Sigmoid colon (tissue), 7 donors: Measurements from ENCODE around the gene PSMB7. TPM values are rescaled to one million over a fixed set of nuclear protein-coding genes. Genes with fewer than 3 reads are reported as not detected.

ENCODE experiments used
- DNase-seq: peaks from one replicate; pipeline ENCODE4 v3.0.0-alpha.2; 2019
- H3K27ac ChIP-seq, 4 donors: fragments of 200-600 bp; sonication (generic); one replicate each; pipeline ENCODE4 v1.5.1; 2016 to 2019; ENCODE audit warnings: mild to moderate bottlenecking in 1 of 4
- H3K27me3 ChIP-seq, 3 donors: fragments of 200-600 bp; sonication (generic); one replicate each; pipeline ENCODE4 v1.5.1; 2019; ENCODE audit warnings: mild to moderate bottlenecking in 1 of 3
- H3K36me3 ChIP-seq, 4 donors: fragments of 200-600 bp; sonication (generic); one replicate each; pipeline ENCODE4 v1.5.1; 2016 to 2019
- H3K4me1 ChIP-seq, 4 donors: fragments of 200-600 bp; sonication (generic); one replicate each; pipeline ENCODE4 v1.5.1; 2017 to 2019
- H3K4me3 ChIP-seq, 4 donors: fragments of 200-600 bp; sonication (generic); one replicate each; pipeline ENCODE4 v1.5.1; 2017 to 2019; ENCODE audit warnings: mild to moderate bottlenecking in 2 of 4, moderate library complexity in 1 of 4
- H3K9me3 ChIP-seq, 4 donors: fragments of 200-600 bp in 3 of 4; sonication (generic) in 3 of 4; one replicate each; pipeline versions ENCODE4 v1.5.1 to v1.6.1; 2013 to 2019
- EP300 ChIP-seq, 4 donors: sonication (generic); formaldehyde crosslinking; IDR thresholded peaks; one replicate each; pipeline ENCODE4 v1.6.1; 2017; ENCODE audit warnings: antibody characterized with exemption in 4 of 4
- POLR2A ChIP-seq, 2 donors: fragments of 450-650 bp; IDR thresholded peaks; one replicate each; pipeline ENCODE4 v1.6.1; 2016; ENCODE audit warnings: antibody characterized with exemption in 2 of 2, mild to moderate bottlenecking in 2 of 2, moderate library complexity in 2 of 2
- POLR2AphosphoS5 ChIP-seq, 4 donors: sonication (generic); formaldehyde crosslinking; IDR thresholded peaks; one replicate each; pipeline ENCODE4 v1.6.1; 2017; ENCODE audit warnings: antibody characterized with exemption in 4 of 4
- WGBS, 2 donors: extraction: QIAGEN DNeasy Blood & Tissue Kit; methylation state at CpG; one replicate each; pipeline ENCODE4 v1.1.7; 2013; 5-methylcytosine and 5-hydroxymethylcytosine counted together
- intact Hi-C: fragments of 100-400 bp; cut with DNase I; formaldehyde crosslinking; loops from one replicate; pipeline ENCODE4 v1.15.1; 2023
- polyA plus RNA-seq, 3 donors: library from polyadenylated mRNA; stranded (reverse); fragments of 200-250 nt; gene quantifications; one replicate each; pipeline ENCODE4 v1.2.3, GENCODE V29; 2013
- total RNA-seq, 4 donors: library from RNA; depleted of rRNA; stranded (reverse); fragments of >200 nt; gene quantifications; one replicate each; pipeline ENCODE4 v1.1.0, GENCODE V29; 2016
- TF ChIP-seq, protein P1 (sequence below), 4 experiments: fragments of 450-650 bp in 3 of 4; fragments of 200-600 bp in 1 of 4; IDR thresholded peaks; one replicate each; pipeline ENCODE4 v1.5.1; 2016 to 2019; ENCODE audit warnings: antibody characterized with exemption in 4 of 4, mild to moderate bottlenecking in 3 of 4, moderate library complexity in 2 of 4
- donor health status: healthy with polysubstance abuse.
- donor health status: Bipolar disorder and iron deficiency.
- donor health status: healthy.

PSMB7 gene
- total and polyA plus RNA-seq, 7 donors = 136 to 179 (median 171) TPM

DNA sequence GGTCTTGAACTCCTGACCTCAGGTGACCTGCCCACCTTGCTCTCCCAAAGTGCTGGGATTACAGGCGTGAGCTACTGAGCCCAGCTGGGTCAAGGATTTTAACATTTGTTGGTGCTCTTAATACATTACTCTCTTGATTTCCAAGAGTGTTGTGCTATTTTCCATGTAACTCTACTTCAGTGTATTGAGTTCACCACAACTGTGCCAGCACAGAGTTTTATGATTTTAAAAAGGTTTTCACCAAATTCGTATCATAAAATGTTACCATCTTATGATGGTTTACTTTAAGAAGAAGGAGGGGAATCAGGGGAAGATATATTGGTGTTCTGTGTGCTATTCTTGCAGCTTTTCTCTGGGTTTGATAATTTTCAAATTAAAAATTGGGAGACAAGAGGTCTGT is 28.4 kb upstream of the PSMB7 start:
- TF ChIP-seq, protein P1, sequence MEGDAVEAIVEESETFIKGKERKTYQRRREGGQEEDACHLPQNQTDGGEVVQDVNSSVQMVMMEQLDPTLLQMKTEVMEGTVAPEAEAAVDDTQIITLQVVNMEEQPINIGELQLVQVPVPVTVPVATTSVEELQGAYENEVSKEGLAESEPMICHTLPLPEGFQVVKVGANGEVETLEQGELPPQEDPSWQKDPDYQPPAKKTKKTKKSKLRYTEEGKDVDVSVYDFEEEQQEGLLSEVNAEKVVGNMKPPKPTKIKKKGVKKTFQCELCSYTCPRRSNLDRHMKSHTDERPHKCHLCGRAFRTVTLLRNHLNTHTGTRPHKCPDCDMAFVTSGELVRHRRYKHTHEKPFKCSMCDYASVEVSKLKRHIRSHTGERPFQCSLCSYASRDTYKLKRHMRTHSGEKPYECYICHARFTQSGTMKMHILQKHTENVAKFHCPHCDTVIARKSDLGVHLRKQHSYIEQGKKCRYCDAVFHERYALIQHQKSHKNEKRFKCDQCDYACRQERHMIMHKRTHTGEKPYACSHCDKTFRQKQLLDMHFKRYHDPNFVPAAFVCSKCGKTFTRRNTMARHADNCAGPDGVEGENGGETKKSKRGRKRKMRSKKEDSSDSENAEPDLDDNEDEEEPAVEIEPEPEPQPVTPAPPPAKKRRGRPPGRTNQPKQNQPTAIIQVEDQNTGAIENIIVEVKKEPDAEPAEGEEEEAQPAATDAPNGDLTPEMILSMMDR (IDR thresholded peaks at IDR 0.05) = no peak
- TF ChIP-seq EP300 (IDR thresholded peaks at IDR 0.05) = no peak
- no peak for TF ChIP-seq POLR2AphosphoS5 (IDR thresholded peaks at IDR 0.05)
- TF ChIP-seq POLR2A (IDR thresholded peaks at IDR 0.05) = no peak
- Histone ChIP-seq H3K36me3 (no peaks in the 10 kb centered on the region), H3K27me3 (peaks cover 0 to 11% (median 0%) of the 10 kb centered on the region in 3 donors), H3K4me1 (no peaks in the 10 kb centered on the region), H3K27ac (no peak overlapping the region), H3K9me3 (peaks cover 0 to 2% (median 0%) of the 10 kb centered on the region in 4 donors), H3K4me3 (no peak overlapping the region)
- intact Hi-C loops = no loop called here
- DNase-seq = peak; percentile 9
- WGBS, 2 donors = 91 to 92% methylated on average over 2 of the region's 2 CpGs

DNA sequence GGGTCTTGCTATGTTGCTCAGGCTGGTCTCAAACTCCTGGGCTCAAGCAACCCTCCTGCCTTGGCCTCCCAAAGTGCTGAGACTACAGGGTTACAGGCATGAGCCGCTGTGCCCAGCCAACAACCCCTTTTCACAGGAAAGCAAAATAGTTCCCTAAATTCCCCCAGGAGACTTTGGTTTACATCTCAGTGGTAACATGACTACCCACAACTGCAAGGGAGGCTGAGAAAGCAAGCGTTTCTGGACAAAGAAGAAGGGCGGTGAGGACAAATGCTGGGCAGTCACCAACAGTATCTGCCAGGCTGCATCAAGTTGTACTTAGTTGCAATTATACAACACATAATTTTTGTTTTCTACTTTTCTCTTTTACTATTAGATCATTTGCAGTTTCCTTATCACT is 27.6 kb upstream of the PSMB7 start:
- 72 to 73% methylated on average over 3 of the region's 3 CpGs for WGBS, 2 donors
- intact Hi-C loops = no loop called here
- H3K36me3 ChIP-seq = no peaks in the 10 kb centered on the region
- no peak overlapping the region for H3K4me3 ChIP-seq
- H3K27ac ChIP-seq = no peak overlapping the region
- peak; percentile 2 for DNase-seq
- peaks cover 0 to 2% (median 0%) of the 10 kb centered on the region in 4 donors for H3K9me3 ChIP-seq
- no peaks in the 10 kb centered on the region for H3K4me1 ChIP-seq
- peaks cover 0 to 11% (median 0%) of the 10 kb centered on the region in 3 donors for H3K27me3 ChIP-seq
- TF ChIP-seq POLR2AphosphoS5 (IDR thresholded peaks at IDR 0.05) (no peak), POLR2A (IDR thresholded peaks at IDR 0.05) (no peak), EP300 (IDR thresholded peaks at IDR 0.05) (no peak)
- TF ChIP-seq, protein P1 (IDR thresholded peaks at IDR 0.05) = no peak

DNA sequence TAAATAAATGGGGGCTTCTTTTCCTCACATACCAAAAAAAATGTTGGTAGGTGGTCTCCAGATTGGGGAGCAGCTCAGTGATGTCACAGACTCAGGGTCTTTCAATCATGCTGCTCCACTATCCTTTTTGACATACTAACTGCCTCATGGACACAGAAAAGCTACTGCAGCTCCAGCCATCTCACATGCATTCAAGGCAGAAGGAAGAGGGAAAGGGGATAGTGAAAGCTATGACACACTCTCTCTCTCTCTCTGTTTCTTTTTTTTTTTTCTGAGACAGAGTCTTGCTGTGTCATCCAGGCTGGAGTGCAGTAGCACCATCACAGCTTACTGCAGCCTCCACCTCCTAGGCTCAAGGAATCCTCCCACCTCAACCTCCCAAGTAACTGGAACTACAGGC is 27.1 kb upstream of the PSMB7 start:
- DNase-seq = no peak
- H3K27me3 ChIP-seq = peaks cover 0 to 11% (median 0%) of the 10 kb centered on the region in 3 donors
- intact Hi-C loops = no loop called here
- no peaks in the 10 kb centered on the region for H3K36me3 ChIP-seq
- H3K4me1 ChIP-seq = no peaks in the 10 kb centered on the region
- H3K9me3 ChIP-seq = peaks cover 0 to 2% (median 0%) of the 10 kb centered on the region in 4 donors
- TF ChIP-seq, protein P1 (IDR thresholded peaks at IDR 0.05) = no peak
- no peak for TF ChIP-seq EP300 (IDR thresholded peaks at IDR 0.05)
- no peak for TF ChIP-seq POLR2AphosphoS5 (IDR thresholded peaks at IDR 0.05)
- no peak for TF ChIP-seq POLR2A (IDR thresholded peaks at IDR 0.05)
- H3K4me3 ChIP-seq = no peak overlapping the region
- no peak overlapping the region for H3K27ac ChIP-seq

DNA sequence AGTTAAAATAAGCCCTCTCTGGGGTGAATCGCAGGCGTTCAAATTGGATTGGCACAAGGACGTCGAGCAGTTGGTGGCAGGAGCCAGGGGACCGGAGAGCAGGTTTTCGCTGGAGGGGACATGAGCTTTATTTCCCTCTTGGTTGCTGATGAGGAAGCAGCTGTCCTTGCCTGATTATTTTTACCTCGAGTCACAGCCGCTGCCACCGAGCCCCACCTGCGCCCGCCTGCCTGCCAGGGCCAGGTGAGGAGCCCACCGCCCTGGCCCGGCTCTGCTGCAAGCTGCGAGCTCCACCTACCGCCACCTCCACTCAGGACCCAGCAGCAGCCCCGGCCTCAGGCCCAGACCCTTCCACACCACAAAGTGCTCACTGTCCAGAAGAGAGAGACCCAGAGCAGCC is 26.0 kb upstream of the PSMB7 start:
- peak; percentile 26 for DNase-seq
- peaks cover 0 to 1% (median 0%) of the 10 kb centered on the region in 3 donors for H3K27me3 ChIP-seq
- no peak overlapping the region for H3K27ac ChIP-seq
- H3K9me3 ChIP-seq = peaks cover 0 to 2% (median 0%) of the 10 kb centered on the region in 4 donors
- intact Hi-C loops = no loop called here
- no peak overlapping the region for H3K4me3 ChIP-seq
- no peaks in the 10 kb centered on the region for H3K36me3 ChIP-seq
- no peaks in the 10 kb centered on the region for H3K4me1 ChIP-seq
- WGBS, 2 donors = 51 to 87% methylated on average over 16 of the region's 16 CpGs
- no peak for TF ChIP-seq POLR2A (IDR thresholded peaks at IDR 0.05)
- no peak for TF ChIP-seq EP300 (IDR thresholded peaks at IDR 0.05)
- TF ChIP-seq, protein P1 (IDR thresholded peaks at IDR 0.05) = no peak
- TF ChIP-seq POLR2AphosphoS5 (IDR thresholded peaks at IDR 0.05) = no peak

DNA sequence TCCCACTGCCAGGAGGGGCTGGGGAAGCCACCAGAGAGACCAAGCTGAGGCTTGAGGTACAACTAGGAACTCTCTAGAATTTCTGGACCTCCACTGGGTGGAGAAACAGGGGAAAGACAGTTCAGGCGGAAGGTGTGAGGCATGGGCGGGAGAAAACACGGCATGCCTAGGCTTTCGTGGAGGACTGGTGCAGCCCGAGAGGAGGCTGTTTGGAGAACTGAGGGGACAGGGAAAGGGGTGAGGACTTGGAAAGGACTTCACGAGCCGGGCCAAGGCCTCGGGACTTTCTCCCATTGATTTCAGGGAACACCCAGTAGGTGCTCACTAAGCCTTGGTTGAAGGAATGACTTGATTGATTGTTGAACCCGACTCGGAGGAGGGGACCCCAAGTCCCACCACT is 25.5 kb upstream of the PSMB7 start:
- Histone ChIP-seq H3K4me3 (no peak overlapping the region), H3K36me3 (no peaks in the 10 kb centered on the region), H3K9me3 (peaks cover 0 to 2% (median 0%) of the 10 kb centered on the region in 4 donors), H3K27ac (no peak overlapping the region), H3K4me1 (no peaks in the 10 kb centered on the region), H3K27me3 (no peaks in the 10 kb centered on the region)
- 85 to 88% methylated on average over 10 of the region's 10 CpGs for WGBS, 2 donors
- peak; percentile 14 for DNase-seq
- intact Hi-C loops = no loop called here
- TF ChIP-seq POLR2AphosphoS5 (IDR thresholded peaks at IDR 0.05) (no peak), POLR2A (IDR thresholded peaks at IDR 0.05) (no peak), EP300 (IDR thresholded peaks at IDR 0.05) (no peak)
- TF ChIP-seq, protein P1 (IDR thresholded peaks at IDR 0.05) = no peak
